Psoas muscle (tissue), 8 donors: ENCODE results near the gene MIB2. TPM values are rescaled to one million over a fixed set of nuclear protein-coding genes. Genes with fewer than 3 reads are reported as not detected.

ENCODE experiments used
- ATAC-seq, 4 donors: fragments of 200-7000 bp; cut with Tn5 transposase; one replicate each; pipeline ENCODE4 v1.9.1; 2020; ENCODE audit warnings: moderate library complexity in 3 of 4, mild to moderate bottlenecking in 2 of 4
- DNase-seq, 2 donors: peaks; one replicate each; pipeline ENCODE4 v3.0.0-alpha.2; 2020
- H3K27ac ChIP-seq: fragments of 200-600 bp; one replicate; pipeline ENCODE4 v1.8.0; 2022
- H3K27me3 ChIP-seq, 3 donors: fragments of 200-600 bp in 1 of 3; one replicate each; pipeline versions ENCODE4 v1.6.1 to v1.8.0; 2013 to 2022; ENCODE audit warnings: low read length in 2 of 3, mild to moderate bottlenecking in 2 of 3, moderate library complexity in 1 of 3; ENCODE audit not compliant: insufficient read depth in 3 of 3
- H3K36me3 ChIP-seq, 2 donors: fragments of 200-600 bp in 1 of 2; one replicate each; pipeline versions ENCODE4 v1.6.1 to v1.8.0; 2013 to 2022; ENCODE audit warnings: low read depth in 1 of 2, mild to moderate bottlenecking in 1 of 2, moderate library complexity in 1 of 2; ENCODE audit not compliant: insufficient read depth in 1 of 2
- H3K4me1 ChIP-seq: fragments of 200-600 bp; one replicate; pipeline ENCODE4 v1.8.0; 2022
- H3K4me3 ChIP-seq: fragments of 200-600 bp; one replicate; pipeline ENCODE4 v1.8.0; 2022; ENCODE audit warnings: mild to moderate bottlenecking
- H3K9me3 ChIP-seq: fragments of 200-600 bp; one replicate; pipeline ENCODE4 v1.8.0; 2022
- WGBS, 3 donors: extraction: QIAGEN DNeasy Blood & Tissue Kit; methylation state at CpG; one replicate each; pipeline versions ENCODE4 v1.1.6 to v1.1.7; 2013; 5-methylcytosine and 5-hydroxymethylcytosine counted together
- intact Hi-C, 2 donors: fragments of 100-400 bp; cut with DNase I; formaldehyde crosslinking; loops; one replicate each; pipeline versions ENCODE4 v1.11.0 to v1.14.2; 2022
- polyA plus RNA-seq, 3 donors: library from polyadenylated mRNA; stranded (reverse); fragments of 200-250 nt; gene quantifications; one replicate each; pipeline ENCODE4 v1.2.3, GENCODE V29; 2013
- total RNA-seq, 4 donors: library from RNA; stranded (reverse); fragmentation: NEBNext Ultra II Directional in 2 of 4; extraction: Animal tissue kit (Norgen Biotek cat#: 25700) in 2 of 4; gene quantifications; one replicate each; pipeline versions ENCODE4 v1.2.1 to v1.2.4, GENCODE V29; 2021 to 2023
- TF ChIP-seq, protein P1 (sequence below): fragments of 200-600 bp; IDR thresholded peaks from one replicate; pipeline ENCODE4 v1.8.0; 2022; ENCODE audit warnings: antibody characterized with exemption
- donor health status: healthy with polysubstance abuse.
- donor health status: DM: no; HTN: no; CAD: no; lungs with moderate emphysema.
- donor health status: Bipolar disorder and iron deficiency.
- donor health status: healthy.
- donor health status: DM: yes; HTN: yes; CAD: no.
- donor health status: DM: no; HTN: no; CAD: no.
- donor health status: DM: no; HTN: no; CAD: no.
- donor health status: DM: yes; HTN: yes; CAD: no.

MIB2 gene
- total and polyA plus RNA-seq, 7 donors = 41.8 to 106 (median 78.7) TPM

DNA sequence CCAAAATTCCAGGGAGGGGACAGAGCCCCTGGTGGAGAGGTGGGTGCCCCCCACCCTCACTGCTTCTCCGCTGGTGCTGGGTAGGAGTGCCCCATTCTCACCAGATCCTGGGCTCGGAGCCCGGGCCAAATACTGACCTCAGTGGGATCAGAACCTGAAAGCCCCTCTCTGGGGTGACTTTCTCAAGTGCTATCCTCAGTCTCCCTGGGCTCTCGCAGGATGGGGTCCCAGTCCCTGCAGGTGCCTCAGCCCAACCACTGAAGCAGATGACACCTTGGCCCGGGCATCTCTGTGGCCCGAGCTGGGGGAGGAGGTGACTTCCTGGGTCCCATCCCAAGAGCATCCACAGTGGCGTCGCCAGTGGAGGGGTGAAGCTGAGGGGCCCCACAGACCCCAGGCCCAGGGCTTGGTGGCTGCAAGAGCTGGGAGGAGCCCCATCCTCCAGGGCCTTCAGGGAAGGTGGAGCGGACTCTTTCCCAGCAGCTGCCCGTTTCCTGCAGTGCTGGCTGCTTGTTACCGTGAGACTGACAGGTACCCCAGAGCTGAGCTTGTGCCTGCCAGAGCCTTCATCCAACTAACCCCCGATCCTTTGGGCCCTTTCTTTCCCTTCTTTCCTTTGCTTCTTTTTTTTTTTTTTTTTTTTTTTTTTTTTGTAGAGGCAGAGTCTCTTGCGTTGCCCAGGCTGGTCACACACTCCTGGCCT is 11.5 kb upstream of the MIB2 start:
- ATAC-seq = no peak
- TF ChIP-seq, protein P1, sequence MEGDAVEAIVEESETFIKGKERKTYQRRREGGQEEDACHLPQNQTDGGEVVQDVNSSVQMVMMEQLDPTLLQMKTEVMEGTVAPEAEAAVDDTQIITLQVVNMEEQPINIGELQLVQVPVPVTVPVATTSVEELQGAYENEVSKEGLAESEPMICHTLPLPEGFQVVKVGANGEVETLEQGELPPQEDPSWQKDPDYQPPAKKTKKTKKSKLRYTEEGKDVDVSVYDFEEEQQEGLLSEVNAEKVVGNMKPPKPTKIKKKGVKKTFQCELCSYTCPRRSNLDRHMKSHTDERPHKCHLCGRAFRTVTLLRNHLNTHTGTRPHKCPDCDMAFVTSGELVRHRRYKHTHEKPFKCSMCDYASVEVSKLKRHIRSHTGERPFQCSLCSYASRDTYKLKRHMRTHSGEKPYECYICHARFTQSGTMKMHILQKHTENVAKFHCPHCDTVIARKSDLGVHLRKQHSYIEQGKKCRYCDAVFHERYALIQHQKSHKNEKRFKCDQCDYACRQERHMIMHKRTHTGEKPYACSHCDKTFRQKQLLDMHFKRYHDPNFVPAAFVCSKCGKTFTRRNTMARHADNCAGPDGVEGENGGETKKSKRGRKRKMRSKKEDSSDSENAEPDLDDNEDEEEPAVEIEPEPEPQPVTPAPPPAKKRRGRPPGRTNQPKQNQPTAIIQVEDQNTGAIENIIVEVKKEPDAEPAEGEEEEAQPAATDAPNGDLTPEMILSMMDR = no peak
- intact Hi-C loops = no loop called here
- WGBS, 3 donors = 60 to 69% (median 61%) methylated on average over 13 of the region's 13 CpGs
- no peaks in the 10 kb centered on the region for H3K36me3 ChIP-seq
- no peak overlapping the region for H3K27ac ChIP-seq
- no peak overlapping the region for H3K4me3 ChIP-seq
- peaks cover 0 to 56% (median 24%) of the 10 kb centered on the region in 3 donors for H3K27me3 ChIP-seq
- peaks cover 6% of the 10 kb centered on the region for H3K4me1 ChIP-seq
- DNase-seq = no peak
- H3K9me3 ChIP-seq = no peaks in the 10 kb centered on the region

DNA sequence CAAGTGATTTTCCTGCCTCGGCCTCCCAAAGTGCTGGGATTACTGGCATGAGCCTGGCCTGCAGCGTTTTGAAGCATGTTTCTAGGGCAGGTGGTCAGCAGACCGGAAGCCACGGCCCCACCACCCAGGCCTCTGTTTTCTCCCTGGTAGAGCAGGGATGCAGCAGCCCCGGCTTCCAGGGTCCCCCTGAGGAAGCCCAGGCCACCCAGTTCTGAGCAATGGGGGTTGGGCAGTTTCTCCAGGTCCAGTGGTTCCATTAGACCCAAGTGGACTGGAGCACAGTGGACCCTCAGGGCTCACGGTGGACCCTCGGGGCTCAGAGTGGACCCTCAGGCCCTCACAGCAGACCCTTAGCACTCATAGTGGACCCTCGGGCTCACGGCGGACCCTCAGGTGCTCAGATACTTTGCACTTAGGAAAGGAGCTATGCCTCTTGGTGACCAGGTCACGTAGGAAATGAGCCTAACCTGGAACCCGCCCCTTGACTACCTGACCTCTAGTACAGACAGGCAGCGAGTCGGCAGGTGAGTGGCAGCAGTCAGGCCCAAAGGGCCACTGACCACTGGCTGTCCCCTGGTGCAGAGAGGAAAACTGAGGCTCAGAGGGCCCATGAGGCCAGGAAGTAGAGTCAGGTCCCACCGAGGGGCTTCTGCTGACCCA is 10.8 kb upstream of the MIB2 start:
- Histone ChIP-seq H3K27ac (no peak overlapping the region), H3K27me3 (peaks cover 0 to 49% (median 20%) of the 10 kb centered on the region in 3 donors), H3K4me1 (peaks cover 6% of the 10 kb centered on the region), H3K9me3 (no peaks in the 10 kb centered on the region), H3K4me3 (no peak overlapping the region), H3K36me3 (no peaks in the 10 kb centered on the region)
- TF ChIP-seq, protein P1 = no peak
- ATAC-seq (no peak), DNase-seq (no peak)
- WGBS, 3 donors = 75 to 78% (median 76%) methylated on average over 15 of the region's 15 CpGs
- intact Hi-C loops = no loop called here

DNA sequence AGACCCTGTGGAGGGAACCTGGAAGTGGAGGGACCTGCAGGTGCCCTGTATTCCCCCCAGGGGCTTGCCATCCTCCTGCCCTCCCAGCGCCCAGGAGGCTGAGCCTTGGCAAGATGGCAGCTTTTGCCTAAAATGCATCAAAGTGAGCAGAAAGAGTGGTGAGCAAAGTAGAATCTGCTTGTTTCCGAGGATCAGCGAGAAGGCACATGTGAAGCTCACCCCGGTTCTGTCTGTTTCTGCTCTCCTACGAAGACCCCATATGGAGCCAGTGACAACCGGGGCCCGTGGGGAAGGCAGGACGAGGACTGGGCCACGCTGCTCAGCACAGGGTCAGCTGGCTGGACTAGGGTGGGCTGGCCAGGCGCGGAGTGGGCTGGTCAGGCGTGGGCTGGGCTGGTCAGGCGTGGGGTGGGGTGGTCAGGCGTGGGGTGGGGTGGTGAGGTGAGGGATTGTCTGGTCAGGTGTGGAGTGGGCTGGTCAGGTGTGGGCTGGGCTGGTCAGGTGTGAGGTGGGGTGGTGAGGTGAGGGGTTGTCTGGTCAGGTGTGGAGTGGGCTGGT is 10.2 kb upstream of the MIB2 start:
- no peak for ATAC-seq
- H3K9me3 ChIP-seq = no peaks in the 10 kb centered on the region
- H3K27ac ChIP-seq = no peak overlapping the region
- no peaks in the 10 kb centered on the region for H3K36me3 ChIP-seq
- no peak overlapping the region for H3K4me3 ChIP-seq
- TF ChIP-seq, protein P1 = no peak
- intact Hi-C loops = no loop called here
- H3K4me1 ChIP-seq = peaks cover 6% of the 10 kb centered on the region
- H3K27me3 ChIP-seq = peaks cover 0 to 47% (median 19%) of the 10 kb centered on the region in 3 donors
- WGBS, 3 donors = 63 to 70% (median 66%) methylated on average over 14 of the region's 14 CpGs
- no peak for DNase-seq

DNA sequence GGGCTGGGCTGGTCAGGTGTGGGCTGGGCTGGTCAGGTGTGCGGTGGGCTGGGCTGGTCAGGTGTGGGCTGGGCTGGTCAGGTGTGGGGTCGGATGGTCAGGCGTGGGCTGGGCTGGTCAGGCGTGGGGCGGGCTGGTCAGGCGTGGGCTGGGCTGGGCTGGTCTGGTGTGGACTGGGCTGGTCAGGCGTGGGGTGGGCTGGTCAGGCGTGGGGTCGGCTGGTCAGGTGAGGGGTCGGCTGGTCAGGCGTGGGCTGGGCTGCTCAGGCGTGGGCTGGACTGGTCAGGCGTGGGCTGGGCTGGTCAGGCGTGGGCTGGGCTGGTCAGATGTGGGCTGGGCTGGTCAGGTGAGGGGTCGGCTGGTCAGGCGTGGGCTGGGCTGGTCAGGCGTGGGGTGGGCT is 9.6 kb upstream of the MIB2 start:
- TF ChIP-seq, protein P1 = no peak
- peaks cover under 1% of the 10 kb centered on the region for H3K4me1 ChIP-seq
- ATAC-seq (no peak), DNase-seq (no peak)
- no peaks in the 10 kb centered on the region for H3K9me3 ChIP-seq
- intact Hi-C loops = no loop called here
- no peak overlapping the region for H3K27ac ChIP-seq
- 86 to 93% (median 89%) methylated on average over 15 to 17 of the region's 17 CpGs for WGBS, 3 donors
- H3K4me3 ChIP-seq = no peak overlapping the region
- H3K27me3 ChIP-seq = peaks cover 0 to 41% (median 13%) of the 10 kb centered on the region in 3 donors
- no peaks in the 10 kb centered on the region for H3K36me3 ChIP-seq
